Ascending aorta (tissue), 2 donors: ENCODE data around the gene CAMK4. TPM values are rescaled to one million over a fixed set of nuclear protein-coding genes. Genes with fewer than 3 reads are reported as not detected.

Experiments
- DNase-seq, 2 donors: peaks; one replicate each; pipeline ENCODE4 v3.0.0-alpha.2; 2019; ENCODE audit warnings: low spot score in 2 of 2
- H3K27ac ChIP-seq, 2 donors: fragments of 200-600 bp; sonication (generic); one replicate each; pipeline ENCODE4 v1.5.1; 2016 to 2017; ENCODE audit warnings: mild to moderate bottlenecking in 1 of 2
- H3K27me3 ChIP-seq: fragments of 200-600 bp; sonication (generic); one replicate; pipeline ENCODE4 v1.5.1; 2017
- H3K36me3 ChIP-seq, 2 donors: fragments of 200-600 bp; sonication (generic); one replicate each; pipeline ENCODE4 v1.5.1; 2016
- H3K4me1 ChIP-seq, 2 donors: fragments of 200-600 bp; sonication (generic); one replicate each; pipeline ENCODE4 v1.5.1; 2016 to 2017; ENCODE audit warnings: mild to moderate bottlenecking in 1 of 2
- H3K4me3 ChIP-seq, 2 donors: fragments of 200-600 bp; sonication (generic); one replicate each; pipeline ENCODE4 v1.5.1; 2016 to 2017; ENCODE audit warnings: mild to moderate bottlenecking in 1 of 2
- H3K9me3 ChIP-seq, 2 donors: fragments of 200-600 bp; sonication (generic); one replicate each; pipeline ENCODE4 v1.5.1; 2016
- intact Hi-C: fragments of 100-400 bp; cut with DNase I; formaldehyde crosslinking; loops from one replicate; pipeline ENCODE4 v1.15.1; 2023
- total RNA-seq: library from RNA; depleted of rRNA; stranded (reverse); fragments of >200 nt; gene quantifications from one replicate; pipeline ENCODE4 v1.1.0, GENCODE V29; 2016
- TF ChIP-seq, protein P1 (sequence below), 3 experiments: fragments of 200-600 bp in 2 of 3; fragments of 450-650 bp in 1 of 3; sonication (generic) in 2 of 3; IDR thresholded peaks; one replicate each; pipeline ENCODE4 v1.5.1; 2016 to 2019; ENCODE audit warnings: antibody characterized with exemption in 3 of 3, mild to moderate bottlenecking in 1 of 3, moderate library complexity in 1 of 3

Gene CAMK4
- total RNA-seq, 1 donor from 2014 or later = under 0.01 TPM

DNA sequence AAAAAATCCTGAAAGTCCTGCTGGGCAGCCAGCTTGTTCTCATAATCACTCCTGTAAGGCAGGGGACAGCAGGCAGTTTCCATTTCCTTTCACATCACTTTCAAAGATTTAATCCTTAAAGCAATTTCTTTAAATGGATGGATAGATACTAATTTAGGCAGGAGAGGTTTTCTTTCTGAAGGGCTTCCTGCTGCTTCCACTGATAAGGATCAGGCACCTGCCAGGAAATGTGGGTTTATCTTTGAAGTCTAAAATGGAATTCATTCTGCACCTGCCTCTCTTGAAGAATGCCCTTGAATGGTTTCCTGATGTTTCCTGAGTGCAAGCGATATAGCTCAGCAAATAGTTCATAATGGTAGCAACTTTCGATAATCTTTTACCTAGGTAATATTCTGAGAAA is 223.6 kb downstream of the CAMK4 start:
- Histone ChIP-seq H3K27ac (no peak overlapping the region), H3K36me3 (no peaks in the 10 kb centered on the region), H3K4me1 (no peaks in the 10 kb centered on the region), H3K27me3 (no peaks in the 10 kb centered on the region), H3K4me3 (no peak overlapping the region), H3K9me3 (no peaks in the 10 kb centered on the region)
- intact Hi-C loops = no loop called here
- TF ChIP-seq, protein P1, sequence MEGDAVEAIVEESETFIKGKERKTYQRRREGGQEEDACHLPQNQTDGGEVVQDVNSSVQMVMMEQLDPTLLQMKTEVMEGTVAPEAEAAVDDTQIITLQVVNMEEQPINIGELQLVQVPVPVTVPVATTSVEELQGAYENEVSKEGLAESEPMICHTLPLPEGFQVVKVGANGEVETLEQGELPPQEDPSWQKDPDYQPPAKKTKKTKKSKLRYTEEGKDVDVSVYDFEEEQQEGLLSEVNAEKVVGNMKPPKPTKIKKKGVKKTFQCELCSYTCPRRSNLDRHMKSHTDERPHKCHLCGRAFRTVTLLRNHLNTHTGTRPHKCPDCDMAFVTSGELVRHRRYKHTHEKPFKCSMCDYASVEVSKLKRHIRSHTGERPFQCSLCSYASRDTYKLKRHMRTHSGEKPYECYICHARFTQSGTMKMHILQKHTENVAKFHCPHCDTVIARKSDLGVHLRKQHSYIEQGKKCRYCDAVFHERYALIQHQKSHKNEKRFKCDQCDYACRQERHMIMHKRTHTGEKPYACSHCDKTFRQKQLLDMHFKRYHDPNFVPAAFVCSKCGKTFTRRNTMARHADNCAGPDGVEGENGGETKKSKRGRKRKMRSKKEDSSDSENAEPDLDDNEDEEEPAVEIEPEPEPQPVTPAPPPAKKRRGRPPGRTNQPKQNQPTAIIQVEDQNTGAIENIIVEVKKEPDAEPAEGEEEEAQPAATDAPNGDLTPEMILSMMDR (IDR thresholded peaks at IDR 0.05) = no peak
- no peak for DNase-seq

DNA sequence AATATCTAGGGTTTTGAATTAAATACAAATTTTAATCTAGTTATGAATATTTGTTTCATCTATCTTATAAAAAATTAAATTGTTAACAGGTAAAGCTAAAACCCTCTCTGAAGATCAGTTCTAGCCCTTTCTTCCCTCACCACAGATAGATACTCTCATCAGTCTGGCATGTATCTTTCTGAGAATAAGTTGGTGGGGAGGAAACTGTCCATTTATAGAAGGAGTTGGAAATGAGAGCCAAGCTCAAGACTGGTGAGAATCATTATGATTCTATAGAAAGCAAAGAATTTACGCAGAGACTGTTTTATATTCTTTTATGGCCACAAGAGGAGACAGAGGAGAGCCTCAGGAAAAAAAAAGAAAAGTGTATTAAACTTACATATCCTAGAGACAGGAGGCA is 229.1 kb downstream of the CAMK4 start:
- no peak overlapping the region for H3K27ac ChIP-seq
- H3K4me1 ChIP-seq = no peaks in the 10 kb centered on the region

DNA sequence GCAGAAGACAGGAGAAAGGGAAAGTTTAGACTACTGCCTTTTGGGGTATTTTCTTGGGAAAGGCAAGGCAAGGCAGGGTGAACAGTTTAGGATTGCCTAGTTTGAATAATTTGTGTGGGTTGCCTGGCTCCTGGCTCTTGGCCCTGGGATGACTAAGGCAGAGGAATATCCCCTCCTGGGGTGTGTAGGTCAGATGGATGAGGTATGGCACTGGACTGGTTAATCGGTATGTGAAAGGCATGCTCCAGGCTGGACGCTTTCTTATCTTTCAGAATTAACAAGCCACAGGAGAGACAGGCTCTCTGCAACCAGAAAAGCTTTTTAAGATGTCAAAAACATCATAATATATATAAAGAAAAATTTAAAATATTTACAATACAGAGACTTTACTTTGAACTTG is 229.6 kb downstream of the CAMK4 start:
- Histone ChIP-seq H3K4me1 (no peaks in the 10 kb centered on the region), H3K9me3 (no peaks in the 10 kb centered on the region), H3K27me3 (no peaks in the 10 kb centered on the region), H3K27ac (no peak overlapping the region), H3K36me3 (no peaks in the 10 kb centered on the region), H3K4me3 (no peak overlapping the region)
- intact Hi-C loops = no loop called here
- TF ChIP-seq, protein P1 (IDR thresholded peaks at IDR 0.05) = no peak
- DNase-seq = no peak

More for the DNA sequence above, 229.1 kb downstream of the CAMK4 start:
- intact Hi-C loops = no loop called here
- Histone ChIP-seq H3K9me3 (no peaks in the 10 kb centered on the region), H3K27me3 (no peaks in the 10 kb centered on the region), H3K4me3 (no peak overlapping the region), H3K36me3 (no peaks in the 10 kb centered on the region)
- DNase-seq = no peak
- TF ChIP-seq, protein P1 (IDR thresholded peaks at IDR 0.05) = no peak

DNA sequence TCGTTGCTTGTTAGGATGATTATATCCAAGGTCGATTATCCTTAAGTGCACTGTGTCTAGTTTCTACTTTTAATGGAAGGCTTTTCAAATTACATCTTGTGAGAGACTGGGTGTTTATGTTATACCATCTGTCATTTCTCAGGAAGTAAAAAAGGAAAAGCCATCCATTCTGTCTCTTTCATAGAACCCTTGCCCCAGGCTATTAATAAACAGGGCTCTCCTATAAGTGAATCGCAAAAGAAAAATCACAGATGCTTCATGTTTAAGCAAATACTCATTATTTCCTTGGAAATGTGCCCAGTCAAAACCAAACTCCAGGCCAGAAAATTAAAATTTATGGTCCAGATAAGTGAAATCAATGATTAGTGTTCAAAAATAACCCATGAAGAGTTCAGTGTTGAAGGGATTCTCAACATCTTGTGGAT is 230.0 kb downstream of the CAMK4 start:
- Histone ChIP-seq H3K36me3 (no peaks in the 10 kb centered on the region), H3K9me3 (no peaks in the 10 kb centered on the region), H3K4me1 (no peaks in the 10 kb centered on the region), H3K4me3 (no peak overlapping the region), H3K27me3 (no peaks in the 10 kb centered on the region), H3K27ac (no peak overlapping the region)
- DNase-seq = no peak
- TF ChIP-seq, protein P1 (IDR thresholded peaks at IDR 0.05) = no peak
- intact Hi-C loops = no loop called here

DNA sequence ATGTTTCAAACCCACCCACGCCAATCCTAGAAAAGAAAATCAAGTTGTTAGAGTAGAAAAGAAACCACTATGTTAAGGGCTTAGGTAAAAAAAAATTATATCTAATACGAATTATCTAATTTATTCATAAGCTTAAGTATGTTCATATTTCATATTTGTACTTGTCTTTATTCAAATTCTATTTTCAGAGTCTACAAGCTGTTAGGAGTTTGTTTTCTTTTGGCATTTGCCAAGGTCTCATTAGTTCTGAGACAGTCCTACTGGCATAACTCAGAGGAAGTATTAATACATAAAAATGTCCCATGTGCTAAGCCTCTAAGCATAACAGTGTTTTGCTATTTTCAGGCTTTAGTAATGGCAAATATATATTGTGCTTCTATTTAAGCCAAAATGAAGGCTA is 230.6 kb downstream of the CAMK4 start:
- Histone ChIP-seq H3K4me3 (no peak overlapping the region), H3K36me3 (no peaks in the 10 kb centered on the region), H3K27me3 (no peaks in the 10 kb centered on the region), H3K4me1 (no peaks in the 10 kb centered on the region), H3K9me3 (no peaks in the 10 kb centered on the region), H3K27ac (no peak overlapping the region)
- intact Hi-C loops = no loop called here
- TF ChIP-seq, protein P1 (IDR thresholded peaks at IDR 0.05) = no peak
- DNase-seq = no peak

DNA sequence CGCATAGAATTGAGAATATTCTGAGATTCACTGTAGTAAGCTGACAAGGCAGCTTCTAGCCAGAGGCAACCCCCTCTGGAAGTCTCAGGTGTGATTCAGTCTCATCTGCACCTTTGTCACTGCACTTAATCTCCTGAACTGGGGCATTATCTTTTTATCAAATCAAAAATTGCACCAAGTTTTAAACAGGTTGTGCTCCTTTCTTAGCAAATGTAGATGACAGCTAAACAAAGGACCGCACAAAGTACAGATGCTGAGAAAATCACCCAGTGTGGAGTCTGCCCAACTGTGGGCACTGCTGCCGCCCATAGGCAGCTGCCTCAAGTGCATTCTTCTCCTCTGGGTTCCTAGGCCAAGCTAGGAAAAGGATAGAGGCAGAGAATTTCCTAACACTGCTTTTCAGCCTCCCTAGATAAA is 237.1 kb downstream of the CAMK4 start:
- H3K27me3 ChIP-seq = no peaks in the 10 kb centered on the region
- TF ChIP-seq, protein P1 (IDR thresholded peaks at IDR 0.05) = peak in 1 of 3 experiments; percentile 31
- intact Hi-C loops = no loop called here
- H3K4me1 ChIP-seq = no peaks in the 10 kb centered on the region
- DNase-seq = no peak
- H3K4me3 ChIP-seq = no peak overlapping the region
- H3K36me3 ChIP-seq = no peaks in the 10 kb centered on the region
- no peaks in the 10 kb centered on the region for H3K9me3 ChIP-seq
- H3K27ac ChIP-seq = no peak overlapping the region
